Stimulated activated CD4-positive, alpha-beta T cell treated with anti-CD3 and anti-CD28 coated beads, Interleukin-12 subunit alpha, Interleukin-12 subunit beta, amount 100 ng/mL, for 48 hours (primary cell): ENCODE data around the gene PLRG1.

Source experiments
- DNase-seq, 3 donors: peaks; one replicate each; pipeline ENCODE4 v3.0.0-alpha.2; 2020; ENCODE audit warnings: low read depth in 2 of 3, low spot score in 1 of 3

Gene PLRG1

GRCh38 chr4:154574311-154574710 is 24.1 kb upstream of the PLRG1 start:
- no peak for DNase-seq

- DNase-seq, result no peak
Measured at GRCh38 chr4:154573190-154573870, 23.1 kb upstream of the PLRG1 start.

GRCh38 chr4:154569584-154569983 is 19.4 kb upstream of the PLRG1 start:
- no peak for DNase-seq

GRCh38 chr4:154569028-154569427 is 18.8 kb upstream of the PLRG1 start:
- no peak for DNase-seq

- no peak for DNase-seq
Measured at GRCh38 chr4:154566639-154567204, 16.5 kb upstream of the PLRG1 start.

GRCh38 chr4:154565704-154566103 is 15.5 kb upstream of the PLRG1 start:
- DNase-seq, result no peak

- no peak for DNase-seq
Measured at GRCh38 chr4:154564311-154564710, 14.1 kb upstream of the PLRG1 start.

- no peak for DNase-seq
Measured at GRCh38 chr4:154562697-154563254, 12.6 kb upstream of the PLRG1 start, which contains the start of gene FGB. TSS of gene FGB (plus strand) at chr4:154563011. CDS start at chr4:154563019, 8 bp downstream.

GRCh38 chr4:154560824-154561231 is 10.6 kb upstream of the PLRG1 start:
- DNase-seq, result no peak

GRCh38 chr4:154560419-154560801 is 10.2 kb upstream of the PLRG1 start:
- no peak for DNase-seq

GRCh38 chr4:154559494-154560418 is 9.6 kb upstream of the PLRG1 start:
- no peak for DNase-seq

- DNase-seq, result no peak
Measured at GRCh38 chr4:154559141-154559493, 8.9 kb upstream of the PLRG1 start.

- DNase-seq, result peak; percentile 39 to 55 (median 53)
Measured at GRCh38 chr4:154551872-154552686, 1.9 kb upstream of the PLRG1 start.

- no peak for DNase-seq
Measured at GRCh38 chr4:154545689-154546088, 4.5 kb downstream of the PLRG1 start.

GRCh38 chr4:154542271-154542879 is 7.8 kb downstream of the PLRG1 start:
- DNase-seq, result no peak

GRCh38 chr4:154534296-154534695 is 15.9 kb downstream of the PLRG1 start:
- no peak for DNase-seq

GRCh38 chr4:154529728-154530519 is 20.3 kb downstream of the PLRG1 start:
- no peak for DNase-seq

GRCh38 chr4:154528869-154529268 is 21.3 kb downstream of the PLRG1 start:
- no peak for DNase-seq

- DNase-seq, result no peak
Measured at GRCh38 chr4:154527308-154527707, 22.9 kb downstream of the PLRG1 start.

- DNase-seq, result no peak
Measured at GRCh38 chr4:154526151-154526550, 24.0 kb downstream of the PLRG1 start.
